ENCODE measurements around the gene ZNF487.
A peak's percentile ranks its signal among the peaks of the same experiment; 100 is the strongest.
"Not testable (repeated sequence)": the region's sequence is repeated elsewhere in the genome, so short reads cannot be mapped to it uniquely, and the experiment has no call there.

The ZNF487 gene

GRCh38 chr10:43392748-43393147 is 44.2 kb upstream of the ZNF487 start:
- no peak for DNase-seq (ENCODE audit: extremely low read depth, low read depth)
- no peak overlapping the region for H3K4me3 ChIP-seq (replicated peaks; ENCODE audit: low read depth, low read length)
- TF ChIP-seq CTCF (IDR thresholded peaks at IDR 0.05; ENCODE audit: low read depth, low read length, missing control alignments), result no peak

- not testable (repeated sequence) for DNase-seq (ENCODE audit: extremely low read depth, low read depth); H3K4me3 ChIP-seq (replicated peaks; ENCODE audit: low read depth, low read length)
Observed at GRCh38 chr10:43393186-43393585, 43.7 kb upstream of the ZNF487 start.

- no peak for DNase-seq (ENCODE audit: extremely low read depth, low read depth)
- TF ChIP-seq CTCF (IDR thresholded peaks at IDR 0.05; ENCODE audit: low read depth, low read length, missing control alignments), result no peak
- no peak overlapping the region for H3K4me3 ChIP-seq (replicated peaks; ENCODE audit: low read depth, low read length)
Observed at GRCh38 chr10:43393606-43394360, 43.1 kb upstream of the ZNF487 start.

GRCh38 chr10:43394868-43395267 is 42.0 kb upstream of the ZNF487 start:
- DNase-seq (ENCODE audit: extremely low read depth, low read depth), result no peak
- H3K4me3 ChIP-seq (replicated peaks; ENCODE audit: low read depth, low read length), result peak overlapping the region; percentile 72
- no peak for TF ChIP-seq CTCF (IDR thresholded peaks at IDR 0.05; ENCODE audit: low read depth, low read length, missing control alignments)

GRCh38 chr10:43395571-43396060 is 41.3 kb upstream of the ZNF487 start:
- no peak for DNase-seq (ENCODE audit: extremely low read depth, low read depth)
- H3K4me3 ChIP-seq (replicated peaks; ENCODE audit: low read depth, low read length), result peak overlapping the region; percentile 72
- TF ChIP-seq CTCF (IDR thresholded peaks at IDR 0.05; ENCODE audit: low read depth, low read length, missing control alignments), result no peak

GRCh38 chr10:43396061-43396927 is 40.6 kb upstream of the ZNF487 start:
- DNase-seq (ENCODE audit: extremely low read depth, low read depth), result no peak
- peak overlapping the region; percentile 72 for H3K4me3 ChIP-seq (replicated peaks; ENCODE audit: low read depth, low read length)
- no peak for TF ChIP-seq CTCF (IDR thresholded peaks at IDR 0.05; ENCODE audit: low read depth, low read length, missing control alignments)

Data from HFF-Myc (cell line).